ENCODE measurements around the gene PM20D2.

- TF ChIP-seq EZH2 (IDR thresholded peaks at IDR 0.05; ENCODE audit: borderline replicate concordance, low read length) (no peak), CTCF (IDR thresholded peaks at IDR 0.05; ENCODE audit: low read length) (no peak)
These were observed 26.9 kb upstream of the PM20D2 start for GRCh38 chr6:89118931-89119330.

Measured in OCI-LY1 (cell line).